ENCODE results near the gene CKMT2. TPM values are rescaled to one million over a fixed set of nuclear protein-coding genes. Genes with fewer than 3 reads are reported as not detected.

CKMT2 gene
- total and polyA plus RNA-seq, 2 of the 8 experiments (the other 6 are each of a cell fraction or from before 2014, with no cell fraction given) = 2.4 to 5.0 TPM

DNA sequence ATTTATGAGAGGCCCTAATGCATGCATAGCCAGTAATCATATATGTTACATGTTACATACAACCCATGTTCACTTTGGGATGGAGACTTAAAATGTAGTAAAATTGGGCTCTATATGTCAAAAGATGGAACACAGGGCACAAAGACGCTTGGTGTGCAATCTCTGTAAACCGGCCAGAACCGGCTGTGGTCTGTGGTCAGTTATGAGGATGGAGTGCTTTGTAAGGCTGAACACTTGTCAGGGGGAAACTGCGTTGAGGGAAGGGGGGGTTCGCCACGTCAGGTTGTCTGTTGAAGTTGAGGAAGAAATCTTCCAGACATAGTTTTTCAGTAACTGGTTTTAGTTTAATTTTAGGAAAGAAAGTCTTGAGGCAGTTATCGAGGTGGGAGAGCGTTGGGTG, 2.7 kb upstream of the CKMT2 start (continued):
- TF ChIP-seq, protein P1, sequence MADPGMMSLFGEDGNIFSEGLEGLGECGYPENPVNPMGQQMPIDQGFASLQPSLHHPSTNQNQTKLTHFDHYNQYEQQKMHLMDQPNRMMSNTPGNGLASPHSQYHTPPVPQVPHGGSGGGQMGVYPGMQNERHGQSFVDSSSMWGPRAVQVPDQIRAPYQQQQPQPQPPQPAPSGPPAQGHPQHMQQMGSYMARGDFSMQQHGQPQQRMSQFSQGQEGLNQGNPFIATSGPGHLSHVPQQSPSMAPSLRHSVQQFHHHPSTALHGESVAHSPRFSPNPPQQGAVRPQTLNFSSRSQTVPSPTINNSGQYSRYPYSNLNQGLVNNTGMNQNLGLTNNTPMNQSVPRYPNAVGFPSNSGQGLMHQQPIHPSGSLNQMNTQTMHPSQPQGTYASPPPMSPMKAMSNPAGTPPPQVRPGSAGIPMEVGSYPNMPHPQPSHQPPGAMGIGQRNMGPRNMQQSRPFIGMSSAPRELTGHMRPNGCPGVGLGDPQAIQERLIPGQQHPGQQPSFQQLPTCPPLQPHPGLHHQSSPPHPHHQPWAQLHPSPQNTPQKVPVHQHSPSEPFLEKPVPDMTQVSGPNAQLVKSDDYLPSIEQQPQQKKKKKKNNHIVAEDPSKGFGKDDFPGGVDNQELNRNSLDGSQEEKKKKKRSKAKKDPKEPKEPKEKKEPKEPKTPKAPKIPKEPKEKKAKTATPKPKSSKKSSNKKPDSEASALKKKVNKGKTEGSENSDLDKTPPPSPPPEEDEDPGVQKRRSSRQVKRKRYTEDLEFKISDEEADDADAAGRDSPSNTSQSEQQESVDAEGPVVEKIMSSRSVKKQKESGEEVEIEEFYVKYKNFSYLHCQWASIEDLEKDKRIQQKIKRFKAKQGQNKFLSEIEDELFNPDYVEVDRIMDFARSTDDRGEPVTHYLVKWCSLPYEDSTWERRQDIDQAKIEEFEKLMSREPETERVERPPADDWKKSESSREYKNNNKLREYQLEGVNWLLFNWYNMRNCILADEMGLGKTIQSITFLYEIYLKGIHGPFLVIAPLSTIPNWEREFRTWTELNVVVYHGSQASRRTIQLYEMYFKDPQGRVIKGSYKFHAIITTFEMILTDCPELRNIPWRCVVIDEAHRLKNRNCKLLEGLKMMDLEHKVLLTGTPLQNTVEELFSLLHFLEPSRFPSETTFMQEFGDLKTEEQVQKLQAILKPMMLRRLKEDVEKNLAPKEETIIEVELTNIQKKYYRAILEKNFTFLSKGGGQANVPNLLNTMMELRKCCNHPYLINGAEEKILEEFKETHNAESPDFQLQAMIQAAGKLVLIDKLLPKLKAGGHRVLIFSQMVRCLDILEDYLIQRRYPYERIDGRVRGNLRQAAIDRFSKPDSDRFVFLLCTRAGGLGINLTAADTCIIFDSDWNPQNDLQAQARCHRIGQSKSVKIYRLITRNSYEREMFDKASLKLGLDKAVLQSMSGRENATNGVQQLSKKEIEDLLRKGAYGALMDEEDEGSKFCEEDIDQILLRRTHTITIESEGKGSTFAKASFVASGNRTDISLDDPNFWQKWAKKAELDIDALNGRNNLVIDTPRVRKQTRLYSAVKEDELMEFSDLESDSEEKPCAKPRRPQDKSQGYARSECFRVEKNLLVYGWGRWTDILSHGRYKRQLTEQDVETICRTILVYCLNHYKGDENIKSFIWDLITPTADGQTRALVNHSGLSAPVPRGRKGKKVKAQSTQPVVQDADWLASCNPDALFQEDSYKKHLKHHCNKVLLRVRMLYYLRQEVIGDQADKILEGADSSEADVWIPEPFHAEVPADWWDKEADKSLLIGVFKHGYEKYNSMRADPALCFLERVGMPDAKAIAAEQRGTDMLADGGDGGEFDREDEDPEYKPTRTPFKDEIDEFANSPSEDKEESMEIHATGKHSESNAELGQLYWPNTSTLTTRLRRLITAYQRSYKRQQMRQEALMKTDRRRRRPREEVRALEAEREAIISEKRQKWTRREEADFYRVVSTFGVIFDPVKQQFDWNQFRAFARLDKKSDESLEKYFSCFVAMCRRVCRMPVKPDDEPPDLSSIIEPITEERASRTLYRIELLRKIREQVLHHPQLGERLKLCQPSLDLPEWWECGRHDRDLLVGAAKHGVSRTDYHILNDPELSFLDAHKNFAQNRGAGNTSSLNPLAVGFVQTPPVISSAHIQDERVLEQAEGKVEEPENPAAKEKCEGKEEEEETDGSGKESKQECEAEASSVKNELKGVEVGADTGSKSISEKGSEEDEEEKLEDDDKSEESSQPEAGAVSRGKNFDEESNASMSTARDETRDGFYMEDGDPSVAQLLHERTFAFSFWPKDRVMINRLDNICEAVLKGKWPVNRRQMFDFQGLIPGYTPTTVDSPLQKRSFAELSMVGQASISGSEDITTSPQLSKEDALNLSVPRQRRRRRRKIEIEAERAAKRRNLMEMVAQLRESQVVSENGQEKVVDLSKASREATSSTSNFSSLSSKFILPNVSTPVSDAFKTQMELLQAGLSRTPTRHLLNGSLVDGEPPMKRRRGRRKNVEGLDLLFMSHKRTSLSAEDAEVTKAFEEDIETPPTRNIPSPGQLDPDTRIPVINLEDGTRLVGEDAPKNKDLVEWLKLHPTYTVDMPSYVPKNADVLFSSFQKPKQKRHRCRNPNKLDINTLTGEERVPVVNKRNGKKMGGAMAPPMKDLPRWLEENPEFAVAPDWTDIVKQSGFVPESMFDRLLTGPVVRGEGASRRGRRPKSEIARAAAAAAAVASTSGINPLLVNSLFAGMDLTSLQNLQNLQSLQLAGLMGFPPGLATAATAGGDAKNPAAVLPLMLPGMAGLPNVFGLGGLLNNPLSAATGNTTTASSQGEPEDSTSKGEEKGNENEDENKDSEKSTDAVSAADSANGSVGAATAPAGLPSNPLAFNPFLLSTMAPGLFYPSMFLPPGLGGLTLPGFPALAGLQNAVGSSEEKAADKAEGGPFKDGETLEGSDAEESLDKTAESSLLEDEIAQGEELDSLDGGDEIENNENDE (IDR thresholded peaks at IDR 0.05; ENCODE audit: insufficient replicate concordance, low read length) = no peak
- no peak for TF ChIP-seq JUN (IDR thresholded peaks at IDR 0.05; ENCODE audit: low read depth, low read length)
- TF ChIP-seq SP1 (IDR thresholded peaks at IDR 0.05; ENCODE audit: low read depth, low read length) = no peak
- TF ChIP-seq ZNF274 (IDR thresholded peaks at IDR 0.05; ENCODE audit: borderline replicate concordance, extremely low read depth, low read length) = no peak
- TF ChIP-seq SRF (IDR thresholded peaks at IDR 0.05; ENCODE audit: low read depth, low read length) = no peak

Measured in H1 (cell line).